GM18511 (cell line): ENCODE data around the gene SLC9A9.
A peak's percentile ranks its signal among the peaks of the same experiment; 100 is the strongest.

Source experiments
- ATAC-seq: cut with Tn5 transposase; IDR thresholded peaks from one replicate; pipeline ENCODE4 v1.9.1; 2021; ENCODE audit warnings: mild to moderate bottlenecking, moderate library complexity; ENCODE audit not compliant: unreplicated experiment

SLC9A9 gene

GRCh38 chr3:143652118-143652517, 196.2 kb downstream of the SLC9A9 start:
- ATAC-seq = no peak

DNA sequence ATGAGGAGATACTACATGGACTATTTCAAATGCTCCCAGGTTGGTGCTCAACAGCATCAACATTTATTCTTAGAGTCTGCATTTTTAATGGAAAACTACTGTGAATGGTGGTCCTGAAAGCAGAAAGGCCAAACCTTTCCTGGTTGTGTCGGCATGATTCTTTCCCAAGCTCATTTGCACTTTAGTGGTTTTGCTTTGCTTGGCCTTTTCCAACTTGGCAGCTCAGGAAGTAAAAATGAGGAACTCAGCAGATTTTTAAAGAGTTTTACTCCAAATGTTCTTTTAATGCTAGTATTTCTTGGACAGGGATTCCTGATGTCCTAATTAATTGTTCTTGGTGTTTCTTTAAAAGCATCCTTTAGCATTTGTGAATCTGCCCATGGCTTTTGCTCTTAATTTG, 197.4 kb downstream of the SLC9A9 start:
- ATAC-seq = no peak

- ATAC-seq = no peak
These were observed 198.1 kb downstream of the SLC9A9 start for GRCh38 chr3:143650120-143650519.

- ATAC-seq = no peak
These were observed 199.6 kb downstream of the SLC9A9 start for GRCh38 chr3:143648708-143649107.

GRCh38 chr3:143648218-143648617, 200.1 kb downstream of the SLC9A9 start:
- ATAC-seq = no peak

- ATAC-seq = no peak
These were observed 203.7 kb downstream of the SLC9A9 start for GRCh38 chr3:143644370-143645089.

- no peak for ATAC-seq
These were observed 204.4 kb downstream of the SLC9A9 start for GRCh38 chr3:143643905-143644304.

DNA sequence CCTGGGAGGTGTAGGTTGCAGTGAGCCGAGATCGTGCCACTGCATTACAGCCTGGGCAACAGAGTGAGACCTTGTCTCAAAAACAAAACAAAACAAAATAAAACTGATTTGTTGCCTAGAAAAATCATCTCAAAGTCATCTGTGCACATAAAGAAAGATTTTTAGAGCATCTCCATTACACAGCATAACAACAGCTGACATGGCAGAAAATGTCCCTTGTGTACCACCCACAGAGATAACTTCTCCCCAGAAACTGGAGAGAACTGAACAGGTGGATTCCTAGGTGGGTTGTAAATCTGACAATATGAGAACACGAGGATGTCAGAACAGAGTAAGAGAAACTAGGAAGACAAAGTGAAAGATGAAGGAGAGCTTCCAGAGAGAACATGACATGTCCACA, 207.5 kb downstream of the SLC9A9 start:
- ATAC-seq = no peak

DNA sequence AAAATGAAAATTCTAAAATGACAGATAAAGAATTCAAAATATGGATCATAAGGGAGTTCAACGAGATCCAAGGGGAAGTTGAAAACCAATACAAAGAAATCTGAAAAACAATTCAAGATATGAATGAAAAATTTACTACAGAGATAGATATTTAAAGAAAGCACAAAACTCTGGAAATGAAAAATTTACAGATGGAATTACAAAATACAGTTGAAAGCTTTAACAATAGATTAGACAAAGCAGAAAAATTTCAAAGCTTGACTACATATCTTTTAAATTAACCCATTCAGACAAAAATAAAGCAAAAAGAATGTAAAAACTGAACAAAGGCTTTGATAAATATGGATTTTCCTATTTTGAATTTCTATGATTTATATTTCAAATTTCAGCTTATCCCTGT, 211.1 kb downstream of the SLC9A9 start:
- ATAC-seq = no peak

DNA sequence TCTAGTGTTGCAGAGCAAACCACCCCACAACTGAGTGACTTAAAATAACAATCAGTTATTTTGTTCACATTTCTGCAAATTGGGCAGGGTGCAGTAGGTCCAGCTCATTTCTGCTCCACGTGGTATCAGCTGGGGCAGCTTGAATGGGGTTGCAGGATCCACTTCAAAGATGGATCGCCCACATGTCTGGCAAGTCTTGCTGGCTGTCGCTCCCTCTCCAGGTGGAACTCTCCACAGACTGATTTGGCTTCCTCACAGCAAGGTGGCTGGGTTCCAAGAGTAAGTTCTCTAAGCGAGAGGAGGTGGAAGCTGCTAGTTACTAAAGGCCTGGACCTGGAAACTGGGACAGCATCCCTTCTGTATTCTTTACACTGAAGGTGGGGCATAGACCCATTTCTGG, 213.3 kb downstream of the SLC9A9 start:
- ATAC-seq = no peak

DNA sequence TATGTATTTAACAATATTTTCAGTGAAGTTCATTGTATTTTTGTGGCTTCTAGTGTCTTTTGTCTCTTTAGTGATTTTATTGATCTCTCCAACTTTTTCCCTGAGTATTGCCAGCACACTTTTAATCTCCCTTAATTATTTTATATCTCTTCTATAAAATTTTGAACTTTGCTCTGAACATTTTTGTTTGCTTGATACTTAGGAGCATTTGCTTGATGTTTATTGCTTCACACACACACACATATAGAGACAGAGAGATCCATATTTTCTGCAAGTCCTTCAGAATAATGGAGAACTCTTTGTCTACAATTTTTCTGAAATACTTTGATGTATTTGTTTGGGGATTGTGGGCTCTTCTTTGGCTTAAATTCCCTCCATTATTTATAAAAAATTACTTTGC, 213.8 kb downstream of the SLC9A9 start:
- ATAC-seq = no peak

GRCh38 chr3:143633816-143634215, 214.5 kb downstream of the SLC9A9 start:
- no peak for ATAC-seq

GRCh38 chr3:143629726-143630125, 218.5 kb downstream of the SLC9A9 start:
- no peak for ATAC-seq

DNA sequence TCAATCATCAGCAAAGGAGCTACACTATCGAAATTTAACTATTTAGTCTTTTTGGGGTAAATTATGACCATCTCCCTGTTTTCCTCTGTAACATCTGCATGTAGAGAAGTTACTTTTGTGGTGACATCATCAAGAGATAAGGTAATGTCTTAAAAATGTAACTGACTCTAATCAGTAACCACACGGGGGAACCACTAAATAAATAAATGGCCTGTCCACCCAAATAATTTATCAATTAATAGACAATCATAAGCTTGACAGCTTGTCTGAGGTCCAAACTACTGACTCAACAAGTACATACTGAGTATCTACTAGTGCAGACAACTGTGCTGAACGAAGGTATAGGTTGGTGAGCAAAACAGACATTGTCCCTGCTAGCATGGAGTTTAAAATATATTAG, 219.3 kb downstream of the SLC9A9 start:
- no peak for ATAC-seq

DNA sequence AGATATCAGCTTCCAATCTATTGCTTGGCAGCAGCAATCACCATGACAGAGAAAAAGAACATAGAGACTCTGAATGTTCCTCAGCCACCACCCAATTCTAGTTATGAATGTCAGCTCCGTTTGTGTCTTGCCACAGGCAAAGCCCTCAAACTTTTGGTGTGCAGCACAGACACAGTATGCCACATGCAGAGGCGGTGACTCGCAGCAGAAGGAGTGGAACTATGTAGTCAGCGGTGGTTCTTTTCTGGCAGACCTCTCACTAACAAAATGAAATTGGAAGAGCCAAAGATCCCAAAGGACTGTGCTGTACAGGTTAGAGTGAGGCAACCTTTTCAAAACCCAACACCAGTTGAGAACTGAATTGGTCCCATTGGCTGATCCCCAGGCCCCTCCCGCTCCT, 220.9 kb downstream of the SLC9A9 start:
- ATAC-seq = no peak

DNA sequence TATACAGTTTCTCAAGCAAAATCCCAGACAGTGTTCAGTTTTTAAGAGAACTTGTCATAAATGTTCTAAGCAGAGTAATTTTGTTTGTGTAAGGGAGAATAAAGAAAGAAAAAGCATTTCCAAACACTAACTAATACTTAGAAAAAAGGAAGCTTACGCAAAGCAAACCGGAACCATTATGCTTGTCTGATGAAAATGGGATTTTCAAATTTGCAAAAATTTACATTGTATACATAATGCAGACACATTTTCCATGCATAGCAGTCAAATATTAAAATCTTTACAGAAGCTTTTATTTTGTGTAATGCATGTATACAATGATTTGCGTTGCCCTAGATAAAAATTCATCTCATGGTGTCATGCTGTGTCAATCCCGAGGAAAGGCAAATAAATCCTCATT, 229.0 kb downstream of the SLC9A9 start:
- no peak for ATAC-seq

- no peak for ATAC-seq
These were observed 231.2 kb downstream of the SLC9A9 start for GRCh38 chr3:143617050-143617449.

- ATAC-seq = no peak
These were observed 235.0 kb downstream of the SLC9A9 start for GRCh38 chr3:143613226-143613625.

- no peak for ATAC-seq
These were observed 235.7 kb downstream of the SLC9A9 start for GRCh38 chr3:143612541-143612940.

DNA sequence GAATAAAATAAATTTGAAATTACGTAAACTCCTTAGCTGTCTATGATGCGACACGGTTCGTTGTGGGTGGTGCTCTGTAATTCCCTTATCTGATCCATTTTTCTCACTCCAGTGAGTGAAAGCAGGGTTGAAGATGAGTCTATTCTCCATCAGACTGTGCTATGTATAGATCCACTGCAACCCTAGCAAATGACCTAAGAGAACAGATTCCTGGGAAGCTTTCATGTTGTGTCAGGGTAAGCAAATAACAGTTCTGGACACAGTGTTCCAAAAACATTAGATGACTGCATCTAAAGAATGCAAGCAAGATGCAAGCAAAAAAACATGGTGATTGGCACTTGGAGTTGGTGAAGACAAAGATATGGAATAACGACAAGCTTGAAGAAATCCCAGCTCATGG, 239.3 kb downstream of the SLC9A9 start:
- no peak for ATAC-seq

- ATAC-seq = peak; percentile 37
These were observed 242.9 kb downstream of the SLC9A9 start for GRCh38 chr3:143605233-143605950.

GRCh38 chr3:143604402-143605185, 243.7 kb downstream of the SLC9A9 start:
- peak; percentile 88 for ATAC-seq
